Hippocampal formation (tissue), 2 donors: Measurements from ENCODE around the gene CCND3.
"Not testable (repeated sequence)": the region's sequence is repeated elsewhere in the genome, so short reads cannot be mapped to it uniquely, and the experiment has no call there.

ENCODE experiments used
- DNase-seq, 2 donors: peaks; one replicate each; lab custom pipeline; 2025; lab: John Stamatoyannopoulos, UW

CCND3 gene

DNA sequence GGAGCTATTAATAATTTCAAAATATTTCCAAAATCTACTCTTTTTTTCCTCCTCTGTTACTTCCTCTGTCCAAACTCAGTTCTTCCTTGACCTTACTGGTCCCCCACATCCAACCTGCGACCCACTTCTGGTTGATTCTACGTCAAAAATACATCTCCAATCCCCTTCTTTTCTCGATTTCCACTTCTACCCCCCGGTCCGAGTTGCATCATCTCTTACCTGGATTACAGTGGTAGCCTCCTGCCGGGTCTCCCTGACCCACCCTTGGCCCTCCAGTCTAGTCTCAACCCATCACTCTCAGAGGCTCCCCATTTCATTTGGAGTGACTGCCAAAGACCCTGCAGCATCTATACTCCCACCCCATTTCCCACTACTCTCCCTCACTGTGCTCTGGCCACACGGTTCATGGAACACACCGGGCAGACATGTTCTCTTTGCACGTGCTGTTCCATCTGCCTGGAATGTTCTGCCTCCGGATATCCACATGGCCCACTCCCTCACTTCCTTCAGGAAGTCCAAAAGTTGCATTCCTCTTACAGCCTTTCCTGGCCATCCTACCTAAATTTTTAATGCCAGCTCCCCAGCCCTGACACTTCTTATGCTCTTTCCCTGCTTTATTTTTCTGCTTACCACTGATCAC is 6.1 kb upstream of the CCND3 start:
- DNase-seq = no peak

DNA sequence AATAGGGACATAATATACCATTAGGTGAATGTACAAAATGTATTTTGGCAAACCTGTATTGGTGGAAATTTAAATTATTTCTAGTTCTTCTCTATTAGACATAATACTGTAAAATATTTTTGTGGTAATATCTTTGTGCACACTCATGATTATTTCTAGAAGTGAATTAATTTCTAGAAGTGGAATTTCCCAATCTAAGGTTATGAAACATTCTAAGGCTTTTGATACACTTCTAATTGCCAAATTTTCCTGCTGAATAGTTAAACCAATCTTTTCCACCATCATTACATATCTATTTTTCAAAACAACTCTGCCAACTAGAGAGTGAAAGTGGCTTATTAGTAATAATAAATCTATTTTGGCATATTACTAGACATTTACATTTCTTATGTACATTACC is 1.8 kb upstream of the CCND3 start:
- DNase-seq = no peak

DNA sequence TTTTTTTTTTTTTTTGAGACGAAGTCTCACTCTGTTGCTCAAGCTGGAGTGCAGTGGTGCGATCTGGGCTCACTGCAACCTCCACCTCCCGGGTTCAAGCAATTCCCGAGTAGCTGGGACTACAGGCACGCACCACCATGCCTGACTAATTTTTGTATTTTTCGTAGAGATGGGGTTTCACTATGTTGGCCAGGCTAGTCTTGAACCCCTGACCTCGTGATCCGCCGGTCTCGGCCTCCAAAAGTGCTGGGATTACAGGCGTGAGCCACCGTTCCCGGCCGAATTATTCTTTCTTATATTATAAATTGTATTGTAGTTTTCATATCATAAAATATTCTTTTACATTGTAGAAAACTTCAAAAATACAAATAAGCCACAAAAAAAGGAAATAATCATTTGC is 1.3 kb upstream of the CCND3 start:
- not testable (repeated sequence) for DNase-seq

DNA sequence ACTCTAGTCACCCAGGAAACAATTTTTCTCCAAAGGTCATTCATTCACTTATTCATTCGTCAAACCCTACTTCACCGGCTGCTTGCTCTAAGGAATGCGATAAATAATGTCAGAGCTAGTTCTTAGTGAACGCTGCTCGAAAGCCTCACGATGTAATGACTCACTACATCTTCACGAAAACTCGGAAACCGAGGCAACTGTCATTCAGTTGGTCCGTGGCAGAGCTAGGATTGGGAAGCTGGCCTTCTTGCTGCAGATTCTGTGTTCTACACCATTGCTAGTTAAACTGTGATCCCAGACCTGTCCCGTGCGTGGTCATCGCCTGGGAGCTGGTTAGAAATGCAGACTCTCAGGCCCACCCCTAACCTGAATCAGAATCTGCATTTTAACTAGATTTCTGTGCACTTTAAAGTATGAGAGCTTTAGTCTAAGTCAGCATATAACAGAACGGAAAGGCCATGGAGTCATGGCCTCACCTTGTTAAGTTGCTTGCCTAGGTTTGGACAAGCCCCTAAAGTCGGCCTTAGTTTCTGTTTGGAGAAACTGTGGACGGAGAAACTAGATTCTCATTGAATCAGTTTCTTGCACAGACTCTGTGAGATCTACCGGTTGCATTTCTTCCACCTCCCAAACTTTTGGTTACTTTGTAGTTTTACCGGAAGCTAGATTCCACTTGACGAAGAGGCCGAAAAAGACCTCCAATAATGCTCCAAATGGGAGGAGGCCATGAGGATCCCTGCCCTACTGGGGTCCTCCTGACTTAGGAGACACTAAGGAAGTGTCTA is 651 bp upstream of the CCND3 start:
- DNase-seq = peak in 1 of 2 donors; percentile 87

DNA sequence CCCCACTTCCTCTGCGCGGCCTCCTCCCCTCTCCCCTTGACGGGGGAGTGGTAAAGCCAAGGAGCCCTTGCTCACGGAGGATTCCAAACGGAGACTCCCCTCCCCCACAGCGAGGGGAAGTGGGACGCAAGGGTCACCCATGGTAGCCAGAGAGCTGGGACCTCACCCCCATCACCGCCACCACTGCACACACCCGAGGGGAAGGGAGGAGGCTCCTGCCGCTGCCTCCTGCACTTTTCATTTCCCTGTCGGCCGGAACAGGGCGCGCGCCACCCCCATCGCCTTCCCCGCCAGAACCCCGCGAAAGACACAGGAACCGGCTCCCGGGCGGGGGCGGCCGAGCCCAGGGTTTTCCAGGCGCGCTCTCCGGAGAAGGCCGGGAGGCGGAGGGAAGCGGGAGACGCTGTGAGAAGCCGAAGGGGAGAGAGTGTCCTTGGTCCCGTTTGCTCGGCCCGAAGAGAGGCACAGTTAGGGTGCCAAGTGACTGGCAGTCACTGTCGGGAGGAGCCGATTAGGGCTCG is 789 bp downstream of the CCND3 start:
- DNase-seq = peak; percentile 10 to 30

DNA sequence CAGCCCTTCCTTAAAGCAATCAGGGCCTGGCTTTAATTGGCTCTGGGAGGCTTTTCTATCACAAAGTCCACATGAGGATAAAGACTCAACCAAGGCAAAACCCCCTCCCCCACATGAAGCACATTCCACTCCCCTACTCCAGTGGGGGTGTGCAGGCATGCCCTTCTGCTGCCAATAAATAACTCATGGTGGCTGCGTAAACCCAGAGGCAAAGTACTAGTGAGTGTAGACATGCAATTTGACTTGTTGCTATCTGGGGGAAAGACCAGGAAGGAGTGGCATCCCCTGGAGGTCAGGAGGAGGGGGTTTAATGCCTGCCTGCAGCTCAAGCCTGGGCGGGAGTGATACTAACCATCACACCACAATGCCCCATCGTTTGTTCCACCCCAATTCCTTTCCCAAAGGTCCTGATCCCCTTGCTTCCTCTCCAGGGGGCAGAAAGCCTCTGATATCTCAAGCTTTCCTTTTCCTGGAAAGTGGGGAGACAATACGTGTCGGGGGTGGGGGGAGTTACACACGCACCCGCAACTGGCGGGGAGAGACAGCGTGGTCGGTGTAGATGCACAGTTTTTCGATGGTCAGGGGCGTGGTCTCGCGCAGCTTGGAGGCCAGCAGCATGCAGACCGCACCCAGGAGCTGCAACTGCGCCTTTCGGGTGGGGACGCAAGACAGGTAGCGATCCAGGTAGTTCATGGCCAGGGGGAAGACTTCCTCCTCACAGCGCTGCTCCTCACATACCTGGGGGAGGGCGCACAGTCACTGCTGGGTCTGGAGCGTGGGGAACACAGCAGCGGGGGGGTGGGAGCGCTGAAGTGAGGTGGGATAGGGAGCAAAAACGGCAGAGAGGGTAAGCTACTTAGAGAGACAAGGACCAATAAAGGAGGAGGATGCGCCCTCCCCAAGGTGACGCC is 1.5 kb downstream of the CCND3 start:
- no peak for DNase-seq

DNA sequence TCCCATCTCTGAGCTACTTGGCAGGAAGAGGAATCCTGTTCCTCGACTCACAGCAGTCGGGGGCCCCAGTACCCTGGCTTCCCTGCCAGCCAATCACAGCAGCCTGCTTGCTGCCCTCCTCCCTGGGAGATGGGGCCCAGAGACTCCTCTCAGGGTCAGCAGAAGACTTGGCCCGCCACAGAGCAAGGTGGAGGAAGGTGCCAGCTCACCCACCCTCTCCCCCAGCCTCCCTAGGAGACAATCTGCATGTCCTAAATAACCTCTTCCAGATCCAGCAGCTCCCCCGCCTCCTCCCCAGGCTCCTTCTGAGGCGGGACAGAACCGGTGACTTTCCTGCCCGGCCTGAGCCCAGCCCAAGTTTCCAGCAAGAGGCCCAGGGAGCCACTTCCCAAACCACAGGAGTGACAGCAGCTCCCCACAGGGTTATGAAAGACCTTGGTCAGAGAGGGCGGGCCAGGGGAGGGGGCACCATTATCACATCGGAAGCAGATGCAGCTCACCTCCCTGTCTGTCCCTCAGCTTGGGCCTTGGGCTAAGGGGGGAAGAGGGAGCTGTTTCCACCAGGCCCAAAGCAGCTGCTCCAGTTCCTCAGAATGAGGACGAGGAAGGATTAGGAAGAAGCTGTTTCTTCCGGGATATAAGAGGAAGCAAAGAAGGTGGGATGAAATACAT is 2.3 kb downstream of the CCND3 start:
- peak in 1 of 2 donors; percentile 23 for DNase-seq

DNA sequence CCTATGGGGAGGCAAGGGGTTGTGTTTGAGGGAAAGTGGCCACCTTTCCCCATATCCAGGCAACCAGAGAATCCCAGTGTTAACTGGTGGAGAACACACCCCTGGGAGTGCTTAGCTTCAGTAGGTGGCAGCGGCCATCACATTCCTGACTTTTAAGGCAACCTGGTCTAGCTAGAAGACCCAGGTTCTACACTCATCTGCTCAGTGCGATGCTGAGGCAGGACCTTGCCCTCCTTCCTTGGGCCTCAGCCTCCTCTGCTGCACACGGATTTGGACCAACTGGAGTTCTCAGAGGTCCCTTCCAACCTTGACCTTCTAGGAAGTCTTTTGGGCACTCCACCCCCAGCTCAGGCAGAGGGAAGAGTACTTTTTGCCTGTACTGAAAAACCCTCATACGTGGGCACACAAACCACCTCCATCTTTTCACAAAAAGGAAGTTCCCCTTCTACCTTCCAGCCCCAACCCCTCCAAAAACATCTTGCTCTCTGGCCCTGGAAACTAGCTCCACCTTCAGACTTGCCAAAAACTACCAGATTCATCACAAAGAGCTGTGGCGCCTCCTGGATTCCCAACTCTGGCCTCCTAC is 2.9 kb downstream of the CCND3 start:
- no peak for DNase-seq

DNA sequence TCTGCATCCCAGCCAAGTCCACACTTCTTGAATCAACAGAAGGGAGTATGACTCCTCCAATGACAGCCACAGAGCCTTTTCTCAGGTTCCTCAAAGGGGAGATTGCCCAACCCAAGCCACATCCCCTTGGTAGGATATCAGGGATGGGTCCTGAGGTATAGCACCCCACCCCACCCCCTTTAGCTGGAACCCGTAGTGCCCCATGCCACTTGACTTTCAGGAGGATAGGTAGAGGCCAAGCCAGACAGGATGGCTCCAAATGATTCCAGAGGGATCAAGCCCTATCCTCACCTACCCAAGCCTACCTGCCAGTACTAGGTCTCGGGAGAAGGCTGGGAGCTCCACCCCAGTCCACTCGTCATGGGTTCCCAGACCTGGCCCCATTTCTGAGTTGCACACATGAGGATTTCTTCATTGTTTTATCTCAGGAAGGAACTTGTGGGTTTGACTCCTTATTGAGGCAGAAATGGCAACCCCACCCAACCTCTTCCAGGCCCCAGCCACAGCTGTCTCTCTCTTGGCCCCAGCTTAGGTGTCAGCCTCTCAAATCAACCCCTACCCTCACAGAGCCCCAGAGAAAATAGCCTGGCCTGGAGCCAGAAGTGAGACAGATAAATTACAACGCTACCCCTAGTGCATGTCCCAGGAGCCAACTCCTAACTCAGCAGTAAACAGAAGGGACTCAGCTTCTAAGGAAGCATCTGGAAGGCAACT is 3.6 kb downstream of the CCND3 start:
- no peak for DNase-seq

DNA sequence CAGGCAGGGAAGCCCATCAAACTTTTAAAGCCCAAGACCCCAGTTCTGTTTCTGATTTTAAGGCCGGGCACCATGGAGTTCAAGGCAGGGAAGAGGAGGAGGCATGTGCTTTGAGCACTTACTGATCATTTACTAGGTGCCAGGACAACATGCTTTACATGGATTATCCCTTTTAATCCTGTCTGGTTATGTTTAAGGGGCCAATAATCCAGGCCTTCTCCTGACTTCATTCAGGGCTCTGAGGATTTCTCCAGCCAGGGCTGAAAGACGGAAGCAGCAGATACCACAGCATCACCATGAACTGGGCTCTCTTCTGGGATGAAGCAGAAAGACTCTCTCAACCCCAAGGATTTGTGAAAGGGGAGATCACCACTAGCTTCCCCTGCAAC is 4.1 kb downstream of the CCND3 start:
- DNase-seq = no peak

DNA sequence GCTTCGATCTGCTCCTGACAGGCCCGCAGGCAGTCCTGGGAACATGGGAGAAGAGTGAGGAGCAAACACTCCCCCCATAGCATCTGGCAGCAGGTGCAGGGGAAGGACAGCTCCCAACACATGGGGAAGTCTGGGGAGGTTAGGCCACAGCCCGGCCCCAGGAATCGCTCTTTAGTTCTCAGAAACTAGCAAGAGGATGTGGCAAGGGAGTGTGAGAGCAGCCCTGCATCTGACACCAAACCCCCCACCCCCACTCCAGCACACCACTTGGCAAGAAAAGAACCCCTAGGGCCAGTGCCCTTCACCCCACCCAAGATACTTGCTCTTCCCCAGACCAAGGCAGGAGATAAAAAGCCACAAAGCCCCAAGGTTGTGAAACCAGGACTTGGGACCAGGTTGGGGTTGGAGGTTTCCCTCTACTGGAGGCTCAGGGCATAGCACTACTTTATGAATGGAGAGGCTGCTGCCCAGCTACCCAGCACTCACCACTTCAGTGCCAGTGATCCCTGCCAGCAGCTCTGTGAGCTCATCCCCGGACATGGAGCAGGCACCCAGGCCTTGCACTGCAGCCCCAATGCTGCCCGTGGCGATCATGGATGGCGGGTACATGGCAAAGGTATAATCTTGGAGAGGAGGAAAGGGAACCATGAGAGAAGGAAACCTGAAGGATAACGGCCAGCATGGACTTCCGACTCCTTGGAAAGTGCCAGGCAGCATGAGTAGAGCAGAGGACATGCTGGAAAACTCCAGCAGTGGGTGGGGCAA is 5.4 kb downstream of the CCND3 start:
- DNase-seq = peak; percentile 76 to 84

DNA sequence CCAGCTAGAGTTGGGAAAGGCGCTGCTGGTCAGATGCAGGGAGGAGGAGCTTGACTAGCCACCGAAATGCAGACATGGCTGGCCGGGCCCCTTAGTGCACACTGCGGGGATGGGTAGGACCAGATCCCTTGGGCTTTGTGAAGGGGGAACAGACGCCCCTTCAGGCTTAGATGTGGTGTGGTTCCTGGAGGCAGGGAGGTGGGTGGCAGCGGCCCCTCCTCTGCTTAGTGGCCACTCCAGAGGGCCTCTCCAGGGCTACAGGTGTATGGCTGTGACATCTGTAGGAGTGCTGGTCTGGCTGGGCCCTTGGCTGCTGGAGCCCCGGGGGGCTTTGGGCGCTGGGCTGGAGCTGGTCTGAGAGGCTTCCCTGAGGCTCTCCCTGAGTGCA is 5.9 kb downstream of the CCND3 start:
- DNase-seq = no peak

DNA sequence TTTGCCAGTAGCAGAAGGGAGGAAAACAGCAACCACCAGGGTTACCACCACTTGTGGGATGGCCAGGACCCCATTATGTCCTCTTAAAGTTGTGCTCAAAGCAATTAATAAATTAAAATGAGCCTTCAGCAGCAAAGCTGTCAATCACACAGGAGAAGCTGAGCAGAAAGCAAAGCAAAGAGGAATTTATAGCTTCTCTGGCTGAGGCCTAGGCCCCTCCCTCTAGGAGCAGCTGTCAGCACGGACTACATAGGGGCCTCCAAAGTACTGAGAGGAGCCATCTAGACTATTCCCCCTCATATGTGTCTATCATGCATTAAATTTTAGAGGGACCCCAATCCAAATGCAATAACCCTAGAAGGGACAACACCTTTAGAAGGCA is 6.4 kb downstream of the CCND3 start:
- DNase-seq = no peak

DNA sequence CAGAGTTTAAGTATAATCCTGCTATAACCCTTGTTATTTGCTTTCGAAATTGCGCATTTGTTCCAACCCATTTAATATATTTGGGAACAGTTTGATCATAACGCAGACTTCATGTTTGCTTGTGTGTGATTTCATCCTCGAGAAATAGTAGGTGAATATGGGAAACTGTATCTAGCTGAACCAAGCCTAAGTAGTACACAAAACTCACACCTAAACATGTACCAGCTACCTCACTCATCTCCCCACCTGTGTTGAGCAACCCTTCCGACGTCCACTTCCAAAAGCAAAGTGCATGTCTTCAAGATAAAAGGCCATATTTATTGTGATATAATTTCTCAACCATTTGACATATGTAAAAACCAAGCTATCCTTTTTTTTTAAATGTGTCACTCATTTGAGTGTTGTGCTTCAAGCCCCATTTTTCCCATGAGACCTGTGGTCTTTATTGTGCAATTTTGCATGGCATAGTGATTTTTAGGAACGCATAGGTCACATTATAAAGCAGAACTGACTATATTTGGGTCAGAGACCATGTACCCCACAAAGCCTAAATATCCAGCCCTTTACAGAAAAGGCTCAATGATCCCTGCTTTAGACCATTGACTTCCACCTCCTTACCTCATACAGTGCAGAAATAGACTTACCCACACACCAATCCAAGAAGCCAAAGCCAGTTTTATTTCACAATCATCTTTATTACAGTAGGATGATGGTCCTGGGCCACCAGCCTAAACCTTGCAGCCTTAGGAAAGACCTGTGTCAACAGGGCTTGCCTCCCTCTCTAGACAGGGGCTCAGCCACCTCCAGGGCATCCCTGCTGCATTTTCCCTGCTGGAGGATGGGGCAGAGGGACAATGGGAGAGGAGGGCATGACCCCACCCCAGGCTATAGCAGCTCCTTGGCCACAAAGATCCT is 7.1 kb downstream of the CCND3 start:
- DNase-seq = no peak

DNA sequence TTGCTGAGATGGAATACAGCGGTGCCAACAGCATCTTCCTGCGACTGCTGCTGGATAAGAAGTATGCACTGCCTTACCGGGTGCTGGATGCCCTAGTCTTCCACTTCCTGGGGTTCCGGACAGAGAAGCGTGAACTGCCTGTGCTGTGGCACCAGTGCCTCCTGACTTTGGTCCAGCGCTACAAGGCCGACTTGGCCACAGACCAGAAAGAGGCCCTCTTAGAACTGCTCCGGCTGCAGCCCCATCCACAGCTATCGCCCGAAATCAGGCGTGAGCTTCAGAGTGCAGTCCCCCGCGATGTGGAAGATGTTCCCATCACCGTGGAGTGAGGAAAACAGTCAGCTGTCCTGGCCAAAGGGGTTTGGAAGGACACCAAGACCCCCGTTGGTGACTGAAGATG is 9.2 kb downstream of the CCND3 start:
- DNase-seq = no peak

DNA sequence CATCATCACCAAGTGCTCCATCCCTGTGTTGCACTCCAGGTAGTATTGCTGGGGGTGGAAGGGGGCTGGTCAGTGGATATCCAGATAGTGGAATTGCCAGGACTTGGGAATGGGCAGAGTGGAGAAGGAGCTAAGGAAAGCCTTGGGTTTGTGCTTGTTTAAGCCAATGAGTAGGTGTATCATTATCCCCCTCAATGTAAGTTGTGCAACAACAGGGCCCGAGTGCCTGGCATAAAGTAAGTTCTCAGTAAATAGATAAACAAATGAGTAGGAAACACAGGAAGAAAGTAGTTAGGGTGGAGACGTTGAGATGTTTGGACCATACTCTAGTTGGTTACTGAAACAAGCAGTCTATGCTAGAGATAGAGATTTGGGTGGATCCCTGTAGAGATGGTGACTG is 9.8 kb downstream of the CCND3 start:
- no peak for DNase-seq

DNA sequence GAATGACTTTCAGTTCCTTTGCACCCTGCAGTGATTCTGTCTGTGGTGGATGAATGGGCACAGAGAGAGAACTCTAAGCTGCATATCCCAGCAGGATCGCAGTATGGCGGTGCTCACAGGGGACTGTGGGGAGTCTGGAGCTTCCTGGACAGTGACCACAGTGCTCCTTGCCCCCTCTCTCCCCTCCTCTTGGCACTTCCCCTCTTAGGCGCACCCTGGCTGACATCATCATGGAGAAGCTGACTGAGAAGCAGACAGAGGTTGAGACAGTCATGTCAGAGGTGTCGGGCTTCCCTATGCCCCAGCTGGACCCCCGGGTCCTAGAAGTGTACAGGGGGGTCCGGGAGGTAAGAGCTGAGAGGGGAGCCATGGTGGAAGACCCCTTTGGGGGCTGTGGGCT is 11.7 kb downstream of the CCND3 start:
- no peak for DNase-seq

DNA sequence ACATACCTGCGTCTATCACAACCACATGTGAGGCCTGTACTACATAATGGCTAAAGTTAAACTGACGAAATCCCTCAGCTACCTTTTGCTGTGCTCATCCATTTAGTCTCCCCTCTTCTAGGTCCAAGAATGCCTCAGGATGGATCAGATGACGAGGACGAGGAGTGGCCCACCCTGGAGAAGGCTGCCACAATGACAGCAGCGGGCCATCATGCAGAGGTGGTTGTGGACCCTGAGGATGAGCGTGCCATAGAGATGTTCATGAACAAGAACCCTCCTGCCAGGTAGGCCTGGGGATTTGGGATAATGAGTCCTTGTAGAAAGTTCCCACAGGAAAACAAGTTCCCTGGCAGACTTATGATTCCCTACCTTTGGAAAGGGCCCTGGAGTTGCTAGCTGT is 14.4 kb downstream of the CCND3 start:
- no peak for DNase-seq

DNA sequence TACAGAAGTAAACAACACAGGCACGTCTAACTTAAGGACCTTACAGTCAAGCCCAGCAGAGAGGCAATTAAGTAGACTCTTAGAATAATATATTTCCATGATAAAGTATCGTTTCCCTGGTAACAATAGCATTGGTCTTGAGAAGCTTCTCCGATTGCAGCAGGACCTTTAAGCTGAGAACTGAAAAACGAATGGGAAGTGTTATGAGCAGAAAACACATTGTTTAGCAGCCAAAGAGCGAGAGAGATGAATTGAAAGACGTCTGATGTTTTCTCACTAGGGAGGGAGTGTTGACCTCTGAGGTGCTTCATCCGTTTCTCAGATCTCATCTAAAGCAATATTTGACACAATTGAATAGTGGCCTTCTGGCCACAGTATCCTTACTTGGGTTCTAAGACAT is 19.5 kb downstream of the CCND3 start:
- no peak for DNase-seq
